Uterus (tissue), 2 donors: Measurements from ENCODE around the gene CELF6.

Source experiments
- CTCF ChIP-seq, 4 experiments: fragments of 200-600 bp in 2 of 4; fragments of 450-650 bp in 2 of 4; sonication (generic) in 2 of 4; IDR thresholded peaks; one replicate each; pipeline ENCODE4 v1.5.1; 2016 to 2019; ENCODE audit warnings: antibody characterized with exemption in 4 of 4, mild to moderate bottlenecking in 2 of 4, moderate library complexity in 1 of 4
- POLR2A ChIP-seq, 2 donors: fragments of 450-650 bp; IDR thresholded peaks; one replicate each; pipeline ENCODE4 v1.6.1; 2016; ENCODE audit warnings: antibody characterized with exemption in 2 of 2, mild to moderate bottlenecking in 1 of 2, moderate library complexity in 1 of 2

DNA sequence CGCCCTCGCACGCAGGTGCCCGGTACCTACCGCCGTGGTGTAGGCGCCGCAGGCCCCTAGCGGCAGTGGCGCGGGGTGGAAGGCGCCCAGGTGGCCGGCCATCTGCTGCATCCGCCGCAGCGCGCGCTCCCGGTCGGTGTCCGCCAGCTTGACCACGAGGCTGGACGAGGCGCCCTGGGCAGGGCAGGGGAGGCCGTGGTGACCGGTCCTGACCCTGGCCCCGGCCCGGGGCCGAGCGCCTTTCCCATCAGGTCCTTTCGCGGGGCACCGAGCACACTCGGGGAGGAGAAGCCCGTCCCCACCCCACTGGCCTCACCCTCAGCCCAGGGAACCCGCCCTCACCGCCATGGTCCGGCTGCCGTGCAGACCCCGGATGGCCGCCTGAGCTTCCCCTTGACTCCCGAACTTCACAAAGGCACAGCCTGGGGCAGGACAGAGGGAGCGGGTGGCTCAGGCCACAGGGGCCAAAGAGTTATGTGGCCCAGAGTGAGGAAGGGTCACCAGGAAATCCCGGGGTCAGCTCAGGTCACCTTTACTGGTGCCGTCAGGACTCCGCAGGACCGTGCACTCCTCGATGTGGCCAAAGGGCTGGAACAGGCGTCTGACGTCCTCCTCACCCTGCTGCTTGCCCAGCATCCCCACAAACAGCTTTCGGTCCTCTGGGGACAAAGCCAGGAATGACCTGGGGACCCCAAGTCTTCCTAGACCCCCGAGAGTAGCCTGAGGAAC, 30.2 kb downstream of the CELF6 start:
- TF ChIP-seq CTCF (IDR thresholded peaks at IDR 0.05) = no peak
- TF ChIP-seq POLR2A (IDR thresholded peaks at IDR 0.05) = no peak
